Stomach smooth muscle (tissue), 2 donors: ENCODE measurements around the gene SKAP1.
"Not testable (repeated sequence)": the region's sequence is repeated elsewhere in the genome, so short reads cannot be mapped to it uniquely, and the experiment has no call there.

Experiments used
- H3K27ac ChIP-seq: one replicate; pipeline ENCODE4 v1.7.0; 2013; ENCODE audit warnings: mild to moderate bottlenecking, low read length, inconsistent platforms
- H3K27me3 ChIP-seq, 2 donors: one replicate each; pipeline ENCODE4 v1.7.0; 2013; ENCODE audit warnings: low read length in 2 of 2; ENCODE audit not compliant: insufficient read depth in 2 of 2, control insufficient read depth in 1 of 2
- H3K36me3 ChIP-seq, 2 donors: one replicate each; pipeline ENCODE4 v1.7.0; 2013; ENCODE audit warnings: low read length in 2 of 2; ENCODE audit not compliant: control insufficient read depth in 2 of 2, insufficient read depth in 2 of 2
- H3K4me1 ChIP-seq: one replicate; pipeline ENCODE4 v1.7.0; 2013; ENCODE audit warnings: low read length; ENCODE audit not compliant: control insufficient read depth, insufficient read depth
- H3K4me3 ChIP-seq, 2 donors: one replicate each; pipeline ENCODE4 v1.7.0; 2013; ENCODE audit warnings: low read length in 2 of 2
- H3K9ac ChIP-seq, 2 donors: one replicate each; pipeline ENCODE4 v1.7.0; 2013; ENCODE audit warnings: low read length in 2 of 2, mild to moderate bottlenecking in 1 of 2
- H3K9me3 ChIP-seq, 2 donors: one replicate each; pipeline ENCODE4 v1.7.0; 2013; ENCODE audit warnings: low read length in 2 of 2; ENCODE audit not compliant: control insufficient read depth in 2 of 2
- donor health status: healthy.
- donor health status: Pancreatic carcinoma.

The SKAP1 gene

DNA sequence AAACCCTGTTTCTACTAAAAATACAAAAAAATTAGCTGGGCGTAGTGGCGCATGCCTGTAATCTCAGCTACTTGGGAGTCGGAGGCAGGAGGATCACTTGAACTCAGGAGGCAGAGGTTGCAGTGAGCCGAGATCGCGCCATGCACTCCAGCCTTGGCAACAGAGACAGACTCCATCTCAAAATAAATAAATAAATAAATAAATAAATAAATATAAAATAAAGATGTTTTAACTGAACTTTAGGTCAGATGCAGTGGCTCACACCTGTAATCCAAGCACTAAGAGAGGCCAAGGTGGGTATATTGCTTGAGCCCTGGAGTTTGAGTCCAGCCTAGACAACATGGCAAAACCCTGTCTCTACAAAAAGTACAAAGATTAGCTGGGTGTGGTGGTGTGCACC is 61.0 kb downstream of the SKAP1 start:
- H3K27me3 ChIP-seq = peaks cover 6 to 14% of the 10 kb centered on the region in 2 donors
- not testable (repeated sequence) for H3K36me3 ChIP-seq, H3K27ac ChIP-seq, H3K9me3 ChIP-seq, H3K4me3 ChIP-seq, H3K9ac ChIP-seq, H3K4me1 ChIP-seq

DNA sequence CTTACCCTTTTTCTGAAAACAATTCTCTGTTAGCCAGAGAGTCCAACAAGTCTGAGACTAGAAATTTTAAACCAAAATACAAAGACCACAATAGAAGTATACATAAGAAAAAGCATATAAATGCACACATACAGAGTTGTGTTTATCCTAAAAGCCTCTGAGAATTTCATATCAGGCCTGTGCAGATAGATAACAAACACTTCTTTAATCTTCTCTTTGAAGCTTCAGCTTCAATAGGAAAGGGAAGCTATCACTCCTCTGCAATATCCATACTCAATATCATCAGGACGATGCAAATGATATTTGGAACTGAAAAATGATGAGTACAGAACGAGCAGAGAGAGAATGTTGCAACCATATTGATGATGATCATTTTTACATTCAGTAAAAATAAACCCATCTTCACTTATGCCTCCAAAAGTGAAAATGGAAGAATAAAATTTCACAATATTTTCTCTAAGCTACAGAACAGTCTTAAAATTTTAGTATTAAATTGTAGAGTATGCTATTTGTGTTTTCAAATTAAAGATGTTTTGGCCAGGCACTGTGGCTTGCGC is 61.6 kb downstream of the SKAP1 start:
- H3K27ac ChIP-seq = no peak overlapping the region
- no peak overlapping the region for H3K4me3 ChIP-seq
- H3K9ac ChIP-seq = no peak overlapping the region
- no peaks in the 10 kb centered on the region for H3K36me3 ChIP-seq
- no peaks in the 10 kb centered on the region for H3K9me3 ChIP-seq
- no peaks in the 10 kb centered on the region for H3K4me1 ChIP-seq
- H3K27me3 ChIP-seq = peaks cover 6 to 15% of the 10 kb centered on the region in 2 donors

DNA sequence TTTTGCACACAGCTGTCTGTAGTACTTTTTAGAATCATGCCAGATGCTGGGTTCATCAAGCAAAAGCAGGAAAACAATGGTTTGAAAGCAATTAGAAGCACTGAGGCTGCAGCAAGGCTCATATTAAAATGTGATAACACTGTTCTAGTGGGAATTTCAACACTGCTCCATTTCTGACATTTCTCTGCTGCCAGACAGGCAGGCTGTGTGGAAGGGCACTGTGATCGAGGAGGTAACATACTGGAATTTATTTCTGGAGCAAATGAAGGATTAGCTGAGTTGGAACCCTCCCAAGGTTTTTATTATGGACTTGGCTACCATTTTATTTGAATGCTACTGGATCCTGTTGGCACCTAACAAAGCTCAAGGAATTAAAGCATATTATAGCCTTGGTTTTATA is 66.9 kb downstream of the SKAP1 start:
- Histone ChIP-seq H3K27me3 (peaks cover 7 to 12% of the 10 kb centered on the region in 2 donors), H3K27ac (no peak overlapping the region), H3K36me3 (no peaks in the 10 kb centered on the region), H3K4me3 (no peak overlapping the region), H3K4me1 (no peaks in the 10 kb centered on the region), H3K9ac (no peak overlapping the region), H3K9me3 (no peaks in the 10 kb centered on the region)

DNA sequence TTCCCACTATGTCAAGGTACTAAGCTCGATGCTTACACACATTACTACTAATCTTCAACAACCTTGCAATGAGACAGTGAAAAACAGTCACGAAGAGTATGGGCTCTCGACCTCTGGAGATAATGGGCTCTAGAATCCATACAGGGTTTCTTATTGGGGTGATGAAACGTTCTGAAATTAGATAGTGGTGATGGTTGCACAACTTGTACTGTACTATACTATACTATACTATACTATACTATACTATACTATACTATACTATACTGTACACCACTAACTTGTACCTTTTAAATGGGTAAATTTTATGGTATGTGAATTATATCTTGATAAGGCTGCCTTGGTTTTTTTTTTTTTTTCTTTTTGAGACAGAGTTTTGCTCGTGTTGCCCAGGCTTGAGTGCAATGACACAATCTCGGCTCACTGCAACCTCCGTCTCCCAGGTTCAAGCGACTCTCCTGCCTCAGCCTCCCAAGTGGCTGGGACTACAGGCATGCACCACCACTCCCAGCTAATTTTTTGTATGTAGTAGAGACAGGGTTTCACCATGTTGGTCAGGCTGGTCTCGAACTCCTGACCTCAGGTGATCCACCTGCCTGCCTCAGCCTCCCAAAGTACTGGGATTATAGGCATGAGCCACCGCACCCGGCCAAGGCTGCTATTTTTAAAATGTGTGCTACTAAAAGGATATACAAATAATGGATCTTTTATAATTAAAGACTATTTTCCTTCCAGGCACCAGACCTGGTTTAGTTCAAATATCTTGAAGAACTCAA is 69.0 kb downstream of the SKAP1 start:
- H3K36me3 ChIP-seq, H3K9me3 ChIP-seq, H3K4me1 ChIP-seq, H3K9ac ChIP-seq, H3K4me3 ChIP-seq, H3K27ac ChIP-seq: not testable (repeated sequence)
- peaks cover 7 to 12% of the 10 kb centered on the region in 2 donors for H3K27me3 ChIP-seq

DNA sequence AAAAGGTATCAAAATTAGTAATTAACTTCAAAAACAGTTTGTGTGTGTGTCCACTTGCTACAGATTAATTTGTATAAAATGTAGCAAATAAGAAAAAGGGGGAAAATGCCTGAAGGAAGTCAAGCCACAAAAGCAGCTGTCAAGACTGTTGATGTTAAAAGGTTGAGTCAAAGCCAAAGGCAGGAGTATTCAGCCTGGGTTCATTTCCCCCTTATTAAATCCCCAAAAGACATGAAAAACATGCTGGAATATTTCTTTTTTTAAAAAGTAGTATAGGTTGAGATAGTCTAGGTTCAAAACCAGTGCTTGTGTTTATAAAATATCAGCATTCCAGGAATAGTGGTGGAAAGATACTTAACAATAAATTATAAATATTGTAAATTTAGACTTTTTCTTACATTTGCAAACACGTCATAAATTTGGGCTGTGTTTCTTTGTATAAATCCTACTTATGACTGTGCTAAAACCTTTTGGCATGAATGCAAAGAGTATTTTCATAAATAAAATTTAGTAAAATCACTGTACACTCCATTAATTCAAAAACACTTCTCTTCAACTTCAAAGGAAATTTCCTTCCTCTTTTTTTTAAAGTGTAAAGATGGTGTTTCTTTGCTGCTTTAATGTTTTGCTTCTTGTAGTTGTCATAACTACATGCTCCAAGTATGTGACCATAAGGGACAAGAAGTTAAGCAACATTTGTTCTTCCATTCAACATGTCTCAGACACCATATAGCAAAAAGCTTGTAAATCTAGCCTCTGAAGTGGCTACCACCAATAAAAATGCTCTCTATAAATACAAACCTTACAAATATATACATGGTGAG is 72.0 kb downstream of the SKAP1 start:
- Histone ChIP-seq H3K9me3 (no peaks in the 10 kb centered on the region), H3K27me3 (peaks cover 0 to 1% of the 10 kb centered on the region in 2 donors), H3K4me1 (no peaks in the 10 kb centered on the region), H3K4me3 (no peak overlapping the region), H3K36me3 (no peaks in the 10 kb centered on the region), H3K9ac (no peak overlapping the region), H3K27ac (no peak overlapping the region)

DNA sequence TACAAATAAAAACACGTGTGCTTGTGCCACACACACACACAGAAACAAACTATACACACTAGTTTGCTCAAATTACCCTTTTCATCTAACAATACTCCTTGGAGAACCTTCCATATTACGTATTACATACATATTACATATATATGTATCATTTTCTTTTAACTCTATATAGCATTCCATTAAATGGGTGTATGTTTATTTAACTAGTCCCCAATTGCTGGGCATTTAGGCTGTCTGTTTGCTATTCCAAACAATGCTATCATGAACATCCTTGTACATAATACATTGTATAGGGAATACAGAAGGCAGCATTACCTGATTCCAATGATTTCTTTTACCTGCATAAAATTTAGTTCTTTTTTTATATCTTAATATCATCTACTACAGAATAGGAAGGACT is 73.1 kb downstream of the SKAP1 start:
- Histone ChIP-seq H3K9me3 (no peaks in the 10 kb centered on the region), H3K27ac (no peak overlapping the region), H3K9ac (no peak overlapping the region), H3K4me3 (no peak overlapping the region), H3K27me3 (no peaks in the 10 kb centered on the region), H3K36me3 (no peaks in the 10 kb centered on the region), H3K4me1 (no peaks in the 10 kb centered on the region)

DNA sequence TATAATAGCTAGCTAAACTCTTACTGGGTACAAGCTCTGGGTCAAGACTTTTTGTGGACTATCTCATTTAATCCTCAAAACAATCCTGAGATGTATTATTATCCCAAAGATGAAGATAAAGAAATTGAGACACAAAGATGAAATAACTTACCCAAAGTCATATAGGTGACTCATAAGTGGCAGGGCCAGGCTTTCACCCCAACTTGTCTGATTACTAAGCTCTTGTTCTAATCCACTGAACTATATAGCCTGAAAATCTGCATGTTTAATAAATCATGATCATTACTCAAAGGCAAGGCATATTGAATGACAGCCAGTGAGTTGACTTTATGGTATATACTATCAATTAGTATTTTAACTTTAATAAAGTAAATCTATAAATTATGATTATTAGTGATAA is 77.4 kb downstream of the SKAP1 start:
- Histone ChIP-seq H3K4me3 (no peak overlapping the region), H3K27ac (no peak overlapping the region), H3K9me3 (no peaks in the 10 kb centered on the region), H3K9ac (no peak overlapping the region), H3K4me1 (no peaks in the 10 kb centered on the region), H3K27me3 (peaks cover 0 to 2% of the 10 kb centered on the region in 2 donors), H3K36me3 (no peaks in the 10 kb centered on the region)

DNA sequence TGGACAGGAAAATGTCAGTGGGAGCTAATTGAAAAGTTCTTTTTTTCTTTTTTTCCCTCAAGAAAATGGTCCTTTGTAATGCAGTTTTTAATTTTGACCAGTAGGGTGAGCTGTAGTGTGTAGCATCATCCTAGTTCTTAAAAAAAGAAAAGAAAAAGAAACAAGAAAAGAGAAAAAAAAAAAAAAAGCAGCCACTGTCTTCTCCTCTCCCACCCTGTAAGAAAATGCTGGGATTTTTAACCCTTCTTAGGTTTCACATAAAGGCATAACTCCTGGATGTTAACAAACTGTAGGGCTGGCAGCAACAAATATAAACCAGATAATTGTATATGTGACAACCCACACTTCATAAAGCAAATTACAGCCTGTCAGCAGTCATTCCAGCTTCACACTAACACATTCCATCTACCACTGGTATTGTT is 78.1 kb downstream of the SKAP1 start:
- H3K4me1 ChIP-seq = no peaks in the 10 kb centered on the region
- no peak overlapping the region for H3K4me3 ChIP-seq
- H3K27me3 ChIP-seq = peaks cover 0 to 2% of the 10 kb centered on the region in 2 donors
- no peaks in the 10 kb centered on the region for H3K9me3 ChIP-seq
- no peak overlapping the region for H3K27ac ChIP-seq
- H3K9ac ChIP-seq = no peak overlapping the region
- H3K36me3 ChIP-seq = no peaks in the 10 kb centered on the region

DNA sequence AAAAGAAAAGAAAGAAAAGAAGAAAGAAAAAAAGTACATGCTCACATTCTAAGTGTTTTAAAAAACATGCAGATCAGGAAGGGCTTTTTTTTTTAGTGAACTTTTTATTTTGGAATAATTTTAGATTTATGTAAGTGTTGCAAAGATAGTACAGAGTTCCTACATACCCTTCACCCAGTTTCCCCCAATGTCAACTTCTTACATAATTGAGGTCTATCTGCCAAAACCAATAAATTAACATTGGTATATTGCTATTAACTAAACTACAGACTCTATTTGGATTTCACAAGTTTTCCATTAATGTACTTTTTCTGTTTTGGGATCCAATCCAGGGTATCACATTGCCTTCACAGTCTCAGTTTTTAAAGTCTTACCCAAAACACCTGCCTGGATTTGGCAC is 81.7 kb downstream of the SKAP1 start:
- no peaks in the 10 kb centered on the region for H3K9me3 ChIP-seq
- no peaks in the 10 kb centered on the region for H3K4me1 ChIP-seq
- no peaks in the 10 kb centered on the region for H3K36me3 ChIP-seq
- peaks cover 0 to 2% of the 10 kb centered on the region in 2 donors for H3K27me3 ChIP-seq
- no peak overlapping the region for H3K4me3 ChIP-seq
- no peak overlapping the region for H3K27ac ChIP-seq
- H3K9ac ChIP-seq = no peak overlapping the region

DNA sequence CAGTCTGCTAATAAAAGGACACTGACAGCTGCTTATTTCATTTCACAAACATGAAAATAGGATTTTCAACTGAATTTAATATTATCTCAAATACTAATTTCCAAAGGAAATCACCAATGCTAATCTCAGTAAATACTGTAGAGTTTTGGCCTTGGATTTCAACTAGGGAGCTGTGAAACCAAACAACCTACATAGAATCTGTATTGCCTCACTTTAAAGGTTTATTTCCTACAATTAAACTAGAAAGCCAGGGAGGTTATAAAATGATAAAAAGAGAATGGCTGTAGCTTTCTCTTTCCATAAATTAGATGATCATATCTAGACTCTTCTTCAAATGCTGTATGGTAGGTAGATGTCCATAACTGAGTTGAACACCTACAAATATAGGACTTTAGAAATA is 82.8 kb downstream of the SKAP1 start:
- Histone ChIP-seq H3K27ac (no peak overlapping the region), H3K4me3 (no peak overlapping the region), H3K36me3 (no peaks in the 10 kb centered on the region), H3K27me3 (peaks cover 2% of the 10 kb centered on the region in 2 donors), H3K9me3 (no peaks in the 10 kb centered on the region), H3K4me1 (no peaks in the 10 kb centered on the region), H3K9ac (no peak overlapping the region)
